Mesendoderm (in vitro differentiated cells): ENCODE results near the gene SHISA2.

Source experiments
- DNase-seq: peaks from one replicate; pipeline ENCODE4 v3.0.0; 2013
- H2AK5ac ChIP-seq: 2 replicates; pipeline ENCODE4 v1.6.1; 2013; ENCODE audit warnings: low read length, inconsistent platforms
- H2BK120ac ChIP-seq: 2 replicates; pipeline ENCODE4 v1.6.1; 2013; ENCODE audit warnings: low read depth, mild to moderate bottlenecking, low read length, moderate library complexity, mixed read lengths
- H2BK15ac ChIP-seq: replicated peaks from 2 replicates; pipeline ENCODE4 v1.6.1; 2013; ENCODE audit warnings: low read depth, mild to moderate bottlenecking, moderate library complexity
- H2BK5ac ChIP-seq: 2 replicates; pipeline ENCODE4 v1.6.1; 2013; ENCODE audit warnings: low read length, inconsistent platforms
- H3K18ac ChIP-seq: 2 replicates; pipeline ENCODE4 v1.6.1; 2013; ENCODE audit warnings: mild to moderate bottlenecking, low read length, mixed read lengths
- H3K23ac ChIP-seq: one replicate; pipeline ENCODE4 v1.6.1; 2013; ENCODE audit warnings: low read length
- H3K27ac ChIP-seq: 2 replicates; pipeline ENCODE4 v1.5.1; 2013; ENCODE audit warnings: low read depth, mild to moderate bottlenecking, inconsistent platforms, low read length, moderate library complexity
- H3K27me3 ChIP-seq: 2 replicates; pipeline ENCODE4 v1.6.1; 2013; ENCODE audit warnings: low read length, control low read depth, mild to moderate bottlenecking, inconsistent platforms; ENCODE audit not compliant: insufficient read depth, poor library complexity
- H3K36me3 ChIP-seq: 2 replicates; pipeline ENCODE4 v1.6.1; 2013; ENCODE audit warnings: low read length, inconsistent platforms; ENCODE audit not compliant: control insufficient read depth, insufficient read depth
- H3K4ac ChIP-seq: one replicate; pipeline ENCODE4 v1.6.1; 2013; ENCODE audit warnings: low read depth, mild to moderate bottlenecking, low read length, moderate library complexity
- H3K4me1 ChIP-seq: 2 replicates; pipeline ENCODE4 v1.6.1; 2013; ENCODE audit warnings: low read depth, low read length, inconsistent platforms; ENCODE audit not compliant: control insufficient read depth
- H3K4me2 ChIP-seq: 2 replicates; pipeline ENCODE4 v1.6.1; 2013; ENCODE audit warnings: low read length
- H3K4me3 ChIP-seq: 2 replicates; pipeline ENCODE4 v1.5.1; 2013; ENCODE audit warnings: mild to moderate bottlenecking, low read length
- H3K56ac ChIP-seq: one replicate; pipeline ENCODE4 v1.6.1; 2013; ENCODE audit warnings: low read length
- H3K79me1 ChIP-seq: 2 replicates; pipeline ENCODE4 v1.6.1; 2013; ENCODE audit warnings: low read length, inconsistent platforms
- H3K79me2 ChIP-seq: 2 replicates; pipeline ENCODE4 v1.6.1; 2013; ENCODE audit warnings: mild to moderate bottlenecking, low read length; ENCODE audit not compliant: control insufficient read depth, insufficient read depth
- H3K9ac ChIP-seq: 2 replicates; pipeline ENCODE4 v1.6.1; 2013; ENCODE audit warnings: low read length, inconsistent platforms
- H4K5ac ChIP-seq: one replicate; pipeline ENCODE4 v1.6.1; 2013; ENCODE audit warnings: low read length
- H4K8ac ChIP-seq: one replicate; pipeline ENCODE4 v1.6.1; 2013; ENCODE audit warnings: low read depth, mild to moderate bottlenecking, control low read depth, low read length, moderate library complexity
- WGBS: extraction: QIAGEN DNeasy Blood & Tissue Kit; methylation state at CpG from one replicate; pipeline ENCODE4 v1.1.7; 2013; ENCODE audit warnings: low lambda C conversion rate, missing lambda C conversion rate; ENCODE audit not compliant: insufficient coverage; ENCODE audit errors: extremely low coverage; 5-methylcytosine and 5-hydroxymethylcytosine counted together

The SHISA2 gene

DNA sequence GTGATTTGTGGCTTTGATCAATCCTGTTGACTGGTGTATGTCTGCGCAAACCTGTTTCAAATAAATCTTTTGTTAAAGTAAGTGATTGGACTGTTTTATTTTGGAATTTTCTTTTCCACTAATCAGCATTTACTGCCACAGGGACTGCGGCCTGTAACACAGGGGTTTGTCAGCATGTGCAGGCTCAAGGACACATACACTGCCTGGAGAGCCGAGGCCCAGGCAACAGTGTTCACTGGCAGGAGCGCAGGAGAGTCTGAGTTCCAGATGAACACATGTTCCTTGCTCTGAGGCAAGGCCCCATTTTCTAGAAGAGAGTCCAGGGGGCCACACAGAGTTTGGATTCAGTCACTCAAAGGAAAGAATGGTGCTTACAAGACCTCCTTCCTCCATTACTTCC is 26.0 kb downstream of the SHISA2 start:
- no CpG with 5 or more reads among the region's 4 CpGs for WGBS
- Histone ChIP-seq H3K27ac (no peak overlapping the region), H3K79me1 (no peaks in the 10 kb centered on the region)

GRCh38 chr13:26025196-26025595 is 26.6 kb downstream of the SHISA2 start:
- no peak for DNase-seq
- Histone ChIP-seq H4K8ac (no peak overlapping the region), H3K36me3 (no peaks in the 10 kb centered on the region), H3K56ac (no peak overlapping the region), H3K27me3 (no peaks in the 10 kb centered on the region), H3K18ac (no peak overlapping the region), H3K4me3 (no peak overlapping the region), H3K79me2 (no peaks in the 10 kb centered on the region), H3K27ac (no peak overlapping the region), H3K79me1 (no peaks in the 10 kb centered on the region), H3K4ac (no peak overlapping the region), H4K5ac (no peak overlapping the region), H2AK5ac (no peak overlapping the region), H3K4me1 (no peaks in the 10 kb centered on the region), H3K4me2 (no peak overlapping the region), H2BK120ac (no peak overlapping the region), H2BK5ac (no peak overlapping the region), H3K23ac (no peak overlapping the region), H3K9ac (no peak overlapping the region), H2BK15ac (no peak overlapping the region)
- WGBS, result no CpG with 5 or more reads among the region's 12 CpGs

More for the DNA sequence above, 26.0 kb downstream of the SHISA2 start:
- no peak overlapping the region for H4K5ac ChIP-seq
- H2BK15ac ChIP-seq, result no peak overlapping the region
- H3K36me3 ChIP-seq, result no peaks in the 10 kb centered on the region
- no peak overlapping the region for H3K56ac ChIP-seq
- no peak overlapping the region for H2AK5ac ChIP-seq
- no peak for DNase-seq
- H3K79me2 ChIP-seq, result no peaks in the 10 kb centered on the region
- H3K4ac ChIP-seq, result no peak overlapping the region
- no peak overlapping the region for H3K9ac ChIP-seq
- H3K18ac ChIP-seq, result no peak overlapping the region
- no peak overlapping the region for H2BK5ac ChIP-seq
- no peak overlapping the region for H3K4me3 ChIP-seq
- no peaks in the 10 kb centered on the region for H3K4me1 ChIP-seq
- H3K23ac ChIP-seq, result no peak overlapping the region
- no peak overlapping the region for H3K4me2 ChIP-seq
- no peaks in the 10 kb centered on the region for H3K27me3 ChIP-seq
- no peak overlapping the region for H4K8ac ChIP-seq
- no peak overlapping the region for H2BK120ac ChIP-seq

DNA sequence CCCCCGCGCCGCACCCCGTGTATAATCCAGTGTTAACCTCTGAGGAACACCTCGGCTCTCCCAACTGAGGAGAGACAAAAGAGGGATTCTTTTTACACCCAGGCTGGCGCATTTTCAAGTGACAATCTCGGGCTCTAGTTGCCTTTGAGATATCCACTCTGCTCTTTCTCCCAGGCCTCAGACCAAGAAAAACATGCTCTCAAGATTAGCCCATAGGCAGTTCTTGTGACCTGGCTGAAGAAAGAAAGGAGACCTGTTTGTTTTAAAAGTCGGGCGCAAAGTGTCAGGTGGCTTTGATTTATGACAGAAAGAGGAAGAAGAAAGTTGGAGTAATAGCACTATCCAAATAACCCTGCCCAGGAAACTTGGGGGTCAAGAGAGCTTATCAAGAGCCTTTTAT is 27.3 kb downstream of the SHISA2 start:
- H4K5ac ChIP-seq, result no peak overlapping the region
- DNase-seq, result no peak
- no peak overlapping the region for H3K18ac ChIP-seq
- no peak overlapping the region for H2BK15ac ChIP-seq
- no peak overlapping the region for H4K8ac ChIP-seq
- H3K27ac ChIP-seq, result no peak overlapping the region
- H3K23ac ChIP-seq, result no peak overlapping the region
- H3K27me3 ChIP-seq, result no peaks in the 10 kb centered on the region
- H3K4me2 ChIP-seq, result no peak overlapping the region
- WGBS, result no CpG with 5 or more reads among the region's 9 CpGs
- no peak overlapping the region for H3K4me3 ChIP-seq
- H3K56ac ChIP-seq, result no peak overlapping the region
- no peak overlapping the region for H3K4ac ChIP-seq
- no peaks in the 10 kb centered on the region for H3K79me2 ChIP-seq
- H3K4me1 ChIP-seq, result no peaks in the 10 kb centered on the region
- H2AK5ac ChIP-seq, result no peak overlapping the region
- no peak overlapping the region for H2BK120ac ChIP-seq
- H3K9ac ChIP-seq, result no peak overlapping the region
- H2BK5ac ChIP-seq, result no peak overlapping the region
- H3K79me1 ChIP-seq, result no peaks in the 10 kb centered on the region
- no peaks in the 10 kb centered on the region for H3K36me3 ChIP-seq

GRCh38 chr13:26022538-26023292 is 29.1 kb downstream of the SHISA2 start:
- Histone ChIP-seq H4K8ac (no peak overlapping the region), H3K4me1 (no peaks in the 10 kb centered on the region), H2BK5ac (no peak overlapping the region), H3K18ac (no peak overlapping the region), H3K4me2 (no peak overlapping the region), H3K79me1 (no peaks in the 10 kb centered on the region), H3K27ac (no peak overlapping the region), H4K5ac (no peak overlapping the region), H3K23ac (no peak overlapping the region), H3K4me3 (no peak overlapping the region), H3K4ac (no peak overlapping the region), H3K56ac (no peak overlapping the region), H3K27me3 (no peaks in the 10 kb centered on the region), H3K9ac (no peak overlapping the region), H2AK5ac (no peak overlapping the region), H3K79me2 (no peaks in the 10 kb centered on the region), H2BK15ac (no peak overlapping the region), H2BK120ac (no peak overlapping the region), H3K36me3 (no peaks in the 10 kb centered on the region)
- WGBS, result no CpG with 5 or more reads among the region's 13 CpGs
- DNase-seq, result no peak

- Histone ChIP-seq H3K79me2 (no peaks in the 10 kb centered on the region), H3K9ac (no peak overlapping the region), H4K8ac (no peak overlapping the region), H3K23ac (no peak overlapping the region), H3K27ac (no peak overlapping the region), H2AK5ac (no peak overlapping the region), H4K5ac (no peak overlapping the region), H3K56ac (no peak overlapping the region), H2BK5ac (no peak overlapping the region), H3K4ac (no peak overlapping the region), H3K18ac (no peak overlapping the region), H3K79me1 (no peaks in the 10 kb centered on the region), H2BK15ac (no peak overlapping the region), H3K4me3 (no peak overlapping the region), H3K36me3 (no peaks in the 10 kb centered on the region), H2BK120ac (no peak overlapping the region), H3K27me3 (no peaks in the 10 kb centered on the region), H3K4me1 (no peaks in the 10 kb centered on the region), H3K4me2 (no peak overlapping the region)
- WGBS, result no CpG with 5 or more reads among the region's 3 CpGs
- no peak for DNase-seq
Measured at GRCh38 chr13:26021956-26022355, 29.9 kb downstream of the SHISA2 start.

DNA sequence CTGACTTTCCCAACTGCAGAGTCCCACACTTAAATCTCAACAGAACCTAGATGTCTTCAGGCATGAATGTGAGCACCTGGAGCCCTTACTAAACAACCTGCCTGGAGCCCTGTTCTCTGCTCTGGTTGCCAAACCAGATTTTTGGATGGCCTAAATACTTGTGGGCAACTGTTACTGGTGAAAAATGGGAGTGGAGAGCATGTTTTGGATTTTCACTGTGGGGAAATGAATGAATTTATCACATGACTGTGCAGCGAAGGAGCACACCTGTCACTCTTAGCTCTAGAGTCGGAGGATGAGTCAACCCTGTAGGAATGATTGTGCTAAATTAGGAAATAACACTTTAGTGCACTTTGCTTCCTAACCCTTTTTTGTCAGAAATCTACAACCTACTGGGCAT is 30.3 kb downstream of the SHISA2 start:
- no peaks in the 10 kb centered on the region for H3K79me2 ChIP-seq
- no peak for DNase-seq
- no peak overlapping the region for H2BK5ac ChIP-seq
- H3K4me2 ChIP-seq, result no peak overlapping the region
- H3K79me1 ChIP-seq, result no peaks in the 10 kb centered on the region
- H3K4me3 ChIP-seq, result no peak overlapping the region
- H3K23ac ChIP-seq, result no peak overlapping the region
- H3K4ac ChIP-seq, result no peak overlapping the region
- H3K36me3 ChIP-seq, result no peaks in the 10 kb centered on the region
- no peak overlapping the region for H2AK5ac ChIP-seq
- H3K18ac ChIP-seq, result no peak overlapping the region
- H3K4me1 ChIP-seq, result no peaks in the 10 kb centered on the region
- H4K5ac ChIP-seq, result no peak overlapping the region
- no peak overlapping the region for H4K8ac ChIP-seq
- H3K27me3 ChIP-seq, result no peaks in the 10 kb centered on the region
- no peak overlapping the region for H3K27ac ChIP-seq
- H2BK120ac ChIP-seq, result no peak overlapping the region
- no peak overlapping the region for H3K9ac ChIP-seq
- no peak overlapping the region for H3K56ac ChIP-seq
- H2BK15ac ChIP-seq, result no peak overlapping the region
- WGBS, result no CpG with 5 or more reads among the region's 2 CpGs
